ENCODE measurements around the gene REG1A.

Gene REG1A

DNA sequence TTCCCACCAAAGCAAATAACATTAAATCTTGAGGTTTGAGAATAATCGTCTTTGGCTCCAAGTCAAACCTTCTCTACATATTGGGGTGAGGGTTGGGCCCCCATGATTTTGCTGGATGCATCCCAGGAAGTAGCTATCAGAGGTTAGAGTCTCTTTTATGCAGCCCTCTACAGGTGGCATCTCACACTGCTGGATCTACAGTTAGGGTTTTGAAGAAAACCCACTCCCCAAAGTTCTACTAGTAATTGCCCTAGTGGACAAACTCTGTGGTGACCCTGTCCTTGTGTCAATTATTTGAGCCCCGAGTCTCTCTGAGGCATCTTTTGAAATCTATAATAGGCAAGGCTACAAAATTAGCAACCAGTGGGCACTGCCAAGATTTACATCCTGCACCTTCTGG lies 15.0 kb upstream of the REG1A start:
- no peak for DNase-seq
- TF ChIP-seq POLR2A (IDR thresholded peaks at IDR 0.05; ENCODE audit: low read length) (no peak), GATA1 (IDR thresholded peaks at IDR 0.05; ENCODE audit: low read depth, low read length) (no peak)

DNA sequence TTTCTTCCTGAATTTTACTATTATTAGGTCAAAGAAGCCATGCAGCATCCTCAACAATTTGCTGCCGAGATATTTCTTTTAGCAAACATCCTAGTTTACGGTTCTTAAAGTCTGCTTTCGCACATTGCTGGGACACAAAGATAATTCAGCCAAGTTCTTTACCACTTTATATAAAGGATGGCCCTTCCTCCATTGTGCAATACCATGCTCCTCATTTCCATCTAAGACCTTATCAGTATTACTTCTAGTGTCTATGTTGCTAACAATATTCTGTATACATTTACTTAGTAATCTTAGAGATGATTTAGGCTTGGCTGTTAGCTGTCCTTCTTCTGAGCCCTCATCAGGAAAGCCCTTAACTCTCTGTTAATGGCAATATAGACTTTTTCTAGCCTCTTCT lies 8.0 kb upstream of the REG1A start:
- no peak for TF ChIP-seq POLR2A (IDR thresholded peaks at IDR 0.05; ENCODE audit: low read length)
- no peak for TF ChIP-seq GATA1 (IDR thresholded peaks at IDR 0.05; ENCODE audit: low read depth, low read length)
- DNase-seq = no peak

DNA sequence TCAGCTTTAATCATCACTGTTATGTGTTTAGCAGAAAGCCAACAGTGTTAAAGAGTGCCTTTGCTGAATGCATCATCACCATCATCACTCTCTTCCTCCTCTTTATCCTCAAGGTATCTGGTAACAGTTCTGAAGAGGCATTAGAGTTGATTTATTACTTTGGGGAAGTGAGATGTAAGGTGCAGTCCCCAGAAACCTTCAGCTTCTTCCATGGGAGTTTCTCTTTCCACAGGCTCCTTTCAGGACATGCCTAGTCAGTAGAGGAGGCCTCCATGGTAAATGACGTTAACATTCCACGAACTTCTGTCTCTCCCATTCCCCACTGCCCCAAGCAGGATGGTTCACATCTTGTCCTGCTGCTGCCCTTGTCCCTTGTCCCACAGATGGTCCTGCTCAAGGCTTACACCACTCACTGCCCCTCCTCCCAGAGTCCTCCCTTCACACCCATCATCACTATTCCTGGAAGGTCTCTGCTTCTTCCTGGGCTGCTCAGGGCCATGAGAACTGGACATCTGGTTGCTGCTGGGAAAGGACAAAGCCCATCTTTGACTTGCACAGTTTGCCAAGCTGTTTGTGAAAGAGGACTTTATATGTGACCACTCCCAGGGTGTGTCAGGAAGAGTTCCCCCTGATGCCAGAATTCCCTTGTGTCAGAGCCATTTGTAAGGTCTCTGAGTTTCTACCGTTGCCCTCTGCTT lies 5.3 kb upstream of the REG1A start:
- DNase-seq = no peak
- TF ChIP-seq GATA1 (IDR thresholded peaks at IDR 0.05; ENCODE audit: low read depth, low read length) (no peak), POLR2A (IDR thresholded peaks at IDR 0.05; ENCODE audit: low read length) (no peak)

DNA sequence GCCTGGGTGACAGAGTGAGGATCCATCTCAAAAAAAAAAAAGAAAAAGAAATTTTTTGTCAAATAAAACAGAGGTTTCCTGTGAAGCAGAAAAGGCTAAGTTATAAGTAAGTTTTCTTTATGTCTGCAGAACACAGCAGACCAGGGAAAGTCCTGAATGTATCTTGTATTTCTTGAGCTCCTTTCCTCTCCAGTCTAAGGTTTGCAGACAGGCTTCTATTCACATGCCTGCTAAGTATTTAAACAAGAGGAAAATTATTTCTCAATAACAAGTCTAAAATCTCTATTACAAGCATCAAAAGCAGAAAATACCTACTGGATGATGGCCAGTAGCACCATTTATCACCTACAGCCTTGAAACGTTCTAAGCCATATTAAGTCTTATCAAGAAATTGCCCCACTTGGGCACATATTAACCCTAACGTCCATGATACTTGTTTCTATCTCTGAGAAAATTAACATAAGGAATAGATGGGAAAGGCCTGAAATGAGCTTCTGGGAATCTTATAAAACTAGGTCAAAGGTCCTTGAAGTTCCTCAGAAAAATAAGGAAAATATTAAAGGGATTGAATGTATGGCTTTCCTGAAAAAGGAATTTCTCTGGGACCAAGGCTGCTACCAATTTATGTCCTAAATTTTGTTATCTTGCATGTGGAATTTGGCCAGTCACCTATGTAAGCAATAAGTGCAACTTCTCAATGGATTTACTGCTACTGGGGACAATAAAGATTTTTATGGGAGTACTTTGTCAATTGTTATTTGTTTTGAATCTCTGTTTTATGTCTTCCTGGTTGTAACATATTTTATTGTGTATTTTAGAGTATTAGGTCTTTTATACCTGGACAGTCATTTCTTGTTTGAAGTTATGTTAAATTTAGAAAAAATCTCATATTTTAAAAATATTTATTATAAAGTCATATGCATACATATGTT lies 3.0 kb upstream of the REG1A start:
- DNase-seq = no peak
- no peak for TF ChIP-seq POLR2A (IDR thresholded peaks at IDR 0.05; ENCODE audit: low read length)
- no peak for TF ChIP-seq GATA1 (IDR thresholded peaks at IDR 0.05; ENCODE audit: low read depth, low read length)

DNA sequence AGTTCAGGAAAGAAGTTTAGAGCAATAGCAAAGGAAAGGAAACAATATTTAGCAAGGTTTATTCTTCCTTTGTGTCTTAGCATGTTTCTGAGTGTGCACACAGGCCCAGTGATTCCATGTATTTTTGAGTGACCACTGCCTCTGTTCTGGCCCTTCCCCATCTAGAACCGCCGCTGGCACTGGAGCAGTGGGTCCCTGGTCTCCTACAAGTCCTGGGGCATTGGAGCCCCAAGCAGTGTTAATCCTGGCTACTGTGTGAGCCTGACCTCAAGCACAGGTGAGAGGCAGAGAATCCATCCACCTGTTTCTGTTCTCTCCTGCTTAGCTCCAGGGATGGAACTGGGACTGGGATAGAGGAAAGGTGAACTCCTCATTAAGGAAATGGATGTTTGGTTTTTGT lies 2.4 kb downstream of the REG1A start:
- no peak for TF ChIP-seq GATA1 (IDR thresholded peaks at IDR 0.05; ENCODE audit: low read depth, low read length)
- TF ChIP-seq POLR2A (IDR thresholded peaks at IDR 0.05; ENCODE audit: low read length) = no peak
- no peak for DNase-seq

DNA sequence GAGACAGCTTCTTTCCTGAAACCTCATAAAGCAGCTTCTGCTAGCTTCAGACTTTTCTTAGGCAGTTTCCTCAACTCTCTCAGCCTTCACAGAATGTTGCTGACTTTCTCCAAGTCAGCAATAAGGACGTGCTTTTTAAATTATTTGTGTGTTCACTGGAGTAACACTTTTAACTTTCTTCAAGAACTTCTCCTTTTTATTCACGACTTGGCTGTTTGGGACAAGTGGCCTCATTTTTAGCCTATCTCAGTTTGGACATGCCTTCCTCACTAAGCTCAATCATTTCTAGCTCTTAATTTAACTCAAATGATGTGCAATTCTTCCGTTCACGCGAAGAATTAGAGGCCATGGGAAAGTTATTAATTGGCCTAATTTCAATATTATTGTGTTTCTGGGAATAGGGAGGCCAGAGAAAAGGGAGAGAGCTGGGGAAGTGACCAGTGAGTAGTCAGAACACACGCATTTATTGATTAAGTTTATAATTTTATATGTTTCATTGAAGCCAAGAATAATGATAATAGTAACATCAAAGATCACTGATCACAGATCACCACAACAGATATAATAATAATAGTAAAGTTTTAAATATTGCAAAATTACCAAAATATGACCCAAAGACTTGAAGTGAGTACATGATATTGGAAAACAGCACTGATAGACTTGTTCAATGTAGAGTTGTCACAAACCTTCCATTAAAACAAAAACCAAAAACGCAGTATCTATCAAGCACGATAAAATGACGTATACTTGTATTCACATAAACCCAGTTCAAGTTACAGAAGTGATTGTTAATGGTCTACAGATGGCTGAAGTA lies 4.8 kb downstream of the REG1A start:
- TF ChIP-seq POLR2A (IDR thresholded peaks at IDR 0.05; ENCODE audit: low read length) (no peak), GATA1 (IDR thresholded peaks at IDR 0.05; ENCODE audit: low read depth, low read length) (no peak)
- no peak for DNase-seq

DNA sequence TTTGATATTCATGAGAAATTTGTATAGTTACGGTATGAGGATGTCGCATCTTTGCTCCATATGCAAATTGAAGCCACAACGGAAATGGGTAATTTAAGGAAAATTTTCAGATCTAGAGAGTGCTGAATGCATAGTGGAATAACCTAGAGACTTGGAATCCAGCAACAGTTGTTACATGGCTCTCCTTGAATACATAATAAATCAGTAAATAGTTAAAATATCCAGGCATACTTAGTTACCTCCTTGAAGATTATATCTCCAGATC lies 5.4 kb downstream of the REG1A start:
- TF ChIP-seq GATA1 (IDR thresholded peaks at IDR 0.05; ENCODE audit: low read depth, low read length) = no peak
- DNase-seq = no peak

DNA sequence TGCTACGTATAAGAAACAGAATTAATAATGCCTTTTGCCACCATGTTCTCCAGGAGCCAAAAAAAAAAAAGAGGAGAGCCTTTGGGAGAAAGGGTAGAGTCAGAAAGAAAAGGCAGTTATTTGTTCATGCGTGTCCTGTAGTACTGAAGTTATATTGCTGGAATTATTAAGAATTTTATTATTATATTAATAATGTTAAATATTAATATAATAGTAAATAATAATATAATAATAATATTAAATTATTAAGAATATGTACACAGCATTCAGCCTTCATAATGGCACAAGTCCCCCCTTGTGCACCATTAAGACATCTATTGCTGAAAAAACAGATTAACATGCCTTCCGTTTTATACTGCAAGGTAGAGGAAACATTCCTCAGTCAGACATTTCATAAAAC lies 8.1 kb downstream of the REG1A start:
- no peak for DNase-seq
- TF ChIP-seq GATA1 (IDR thresholded peaks at IDR 0.05; ENCODE audit: low read depth, low read length) (no peak), POLR2A (IDR thresholded peaks at IDR 0.05; ENCODE audit: low read length) (no peak)

DNA sequence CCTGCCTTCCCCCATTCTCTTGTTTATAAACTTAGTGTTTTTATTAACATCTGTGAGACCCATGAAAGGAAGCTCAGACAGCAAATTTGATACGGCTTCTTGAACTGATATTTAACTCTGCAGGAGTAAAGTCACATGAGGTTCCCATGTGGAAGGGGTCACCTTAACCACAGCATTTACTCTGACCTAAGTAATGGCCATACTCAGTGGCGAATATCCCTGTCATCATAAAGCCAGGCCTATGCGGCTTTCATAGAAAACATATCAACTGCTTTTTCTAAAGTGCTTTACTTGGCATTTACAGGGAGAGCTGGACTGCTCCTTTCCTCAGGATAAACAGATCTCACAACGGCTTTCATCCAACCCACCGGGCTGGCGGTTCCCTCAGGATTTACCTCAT lies 9.0 kb downstream of the REG1A start:
- no peak for DNase-seq
- TF ChIP-seq GATA1 (IDR thresholded peaks at IDR 0.05; ENCODE audit: low read depth, low read length) (no peak), POLR2A (IDR thresholded peaks at IDR 0.05; ENCODE audit: low read length) (no peak)

DNA sequence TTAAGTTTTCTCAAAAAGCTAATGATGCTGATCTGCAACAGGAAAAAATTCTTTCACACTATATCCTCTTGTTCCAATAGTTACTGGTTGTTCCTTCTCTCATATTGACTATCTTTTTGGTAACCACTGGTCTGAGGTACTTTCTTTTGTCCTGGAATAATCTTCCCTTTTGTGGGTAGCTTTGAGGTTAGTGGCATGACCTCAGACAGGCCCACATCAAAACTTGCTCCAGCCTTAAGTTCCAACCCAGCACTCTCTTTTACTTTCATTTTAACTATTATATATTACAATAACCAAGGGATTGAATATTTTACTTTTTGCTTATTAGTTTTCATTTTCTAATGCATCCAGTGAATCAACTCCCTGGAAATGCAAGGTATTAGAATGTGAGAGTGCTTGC lies 9.5 kb downstream of the REG1A start:
- no peak for TF ChIP-seq GATA1 (IDR thresholded peaks at IDR 0.05; ENCODE audit: low read depth, low read length)
- TF ChIP-seq POLR2A (IDR thresholded peaks at IDR 0.05; ENCODE audit: low read length) = no peak
- DNase-seq = no peak

DNA sequence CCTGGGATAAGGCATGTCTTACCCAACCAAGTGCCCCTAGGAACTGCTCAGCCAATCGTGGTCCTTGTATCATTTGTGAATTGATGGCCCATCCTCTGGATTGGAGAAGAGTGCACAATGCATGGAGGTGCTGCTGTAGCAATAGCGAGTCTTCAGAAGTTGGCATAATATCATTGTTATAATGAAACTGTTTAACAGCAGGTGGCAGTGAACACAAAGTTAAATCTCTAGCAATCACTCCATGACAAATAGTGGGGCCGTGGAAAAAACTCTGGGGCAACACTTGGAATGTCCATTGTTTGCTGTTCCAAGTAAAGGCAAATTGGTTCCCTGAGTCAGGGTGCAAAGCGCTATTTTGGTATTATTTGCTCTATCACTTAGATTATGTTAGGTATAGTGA lies 11.4 kb downstream of the REG1A start:
- TF ChIP-seq GATA1 (IDR thresholded peaks at IDR 0.05; ENCODE audit: low read depth, low read length) (no peak), POLR2A (IDR thresholded peaks at IDR 0.05; ENCODE audit: low read length) (no peak)
- DNase-seq = no peak

DNA sequence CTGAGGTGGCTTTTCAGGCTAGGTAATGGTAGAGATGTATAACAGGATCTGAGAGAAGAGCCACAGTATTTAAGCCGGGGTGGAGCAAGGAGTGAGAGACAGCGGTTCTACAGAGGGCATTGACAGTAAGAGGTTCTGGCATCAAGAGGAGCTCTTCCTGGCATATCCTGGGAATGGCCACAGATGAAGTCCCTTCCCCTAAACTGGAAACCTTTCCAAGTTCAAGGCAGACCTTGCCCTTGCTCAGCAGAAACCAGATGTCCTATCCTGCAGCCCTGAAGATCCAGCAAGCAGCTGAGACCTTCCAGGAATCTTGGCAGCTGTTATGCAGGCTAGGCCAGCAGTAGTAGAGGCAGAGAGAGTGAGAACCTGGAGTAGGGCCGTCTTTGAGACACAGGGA lies 18.1 kb downstream of the REG1A start:
- DNase-seq = no peak
- TF ChIP-seq GATA1 (IDR thresholded peaks at IDR 0.05; ENCODE audit: low read depth, low read length) (no peak), POLR2A (IDR thresholded peaks at IDR 0.05; ENCODE audit: low read length) (no peak)

DNA sequence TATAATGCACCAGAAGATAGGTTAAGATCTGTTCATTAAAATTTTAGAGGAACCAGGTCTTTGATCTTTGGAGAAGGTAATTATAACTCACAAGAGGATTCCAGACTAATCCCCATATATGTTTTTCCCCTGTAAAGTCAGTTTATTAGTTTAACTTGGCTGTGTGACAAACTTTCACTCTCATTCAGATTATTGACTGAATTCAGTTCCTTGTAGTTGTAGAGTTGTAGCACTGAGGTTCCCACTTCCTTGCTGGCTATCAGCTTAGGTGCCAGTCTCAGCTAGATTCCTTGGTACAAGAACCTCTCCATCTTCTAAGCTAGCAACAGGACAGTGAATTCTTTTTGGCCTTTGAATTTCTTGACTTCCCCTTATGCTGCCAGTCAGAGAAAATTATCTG lies 19.1 kb downstream of the REG1A start:
- DNase-seq = no peak
- no peak for TF ChIP-seq POLR2A (IDR thresholded peaks at IDR 0.05; ENCODE audit: low read length)
- no peak for TF ChIP-seq GATA1 (IDR thresholded peaks at IDR 0.05; ENCODE audit: low read depth, low read length)

DNA sequence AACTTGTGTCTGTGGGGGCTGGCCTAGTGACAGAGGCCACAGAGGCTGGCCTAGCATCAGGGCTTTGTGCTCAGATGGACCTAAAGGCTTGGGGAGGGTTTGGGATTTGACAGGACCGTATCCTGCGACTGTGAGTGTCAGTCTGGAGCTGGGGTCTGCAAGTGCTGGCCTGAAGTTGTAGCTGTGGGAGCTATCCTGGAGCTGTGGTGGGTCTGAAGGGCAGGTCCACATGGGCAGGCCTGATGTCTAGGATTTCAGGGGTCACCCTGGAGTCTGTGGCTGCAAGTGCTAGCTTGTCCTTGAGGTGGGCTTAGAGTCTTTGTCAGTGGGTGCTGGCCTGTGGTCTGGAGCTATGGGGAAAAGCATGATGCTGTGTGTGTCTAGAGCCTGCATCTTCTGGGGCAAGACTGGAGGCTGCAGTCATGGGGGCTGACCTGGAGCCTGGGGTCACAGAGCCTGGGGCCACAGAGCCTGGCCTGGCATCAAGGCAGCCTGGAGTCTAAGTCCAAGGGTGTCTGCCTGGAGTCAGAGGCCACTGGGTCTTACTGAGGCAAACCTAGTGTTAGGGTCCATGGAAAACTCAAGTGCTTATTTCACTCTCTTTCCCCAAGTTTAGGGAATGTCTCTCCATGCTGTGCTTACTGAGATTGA lies 35.7 kb downstream of the REG1A start:
- TF ChIP-seq GATA1 (IDR thresholded peaks at IDR 0.05; ENCODE audit: low read depth, low read length) = no peak
- no peak for TF ChIP-seq POLR2A (IDR thresholded peaks at IDR 0.05; ENCODE audit: low read length)
- DNase-seq = no peak

Data from erythroblast (primary cell).